ENCODE results near the gene UTRN. TPM values are rescaled to one million over a fixed set of nuclear protein-coding genes. Genes with fewer than 3 reads are reported as not detected.

UTRN gene
- total and polyA plus RNA-seq, 10 of the 15 experiments (the other 5 are each of a cell fraction or from before 2014, with no cell fraction given), result 1.6 to 52.6 (median 25.5) TPM

DNA sequence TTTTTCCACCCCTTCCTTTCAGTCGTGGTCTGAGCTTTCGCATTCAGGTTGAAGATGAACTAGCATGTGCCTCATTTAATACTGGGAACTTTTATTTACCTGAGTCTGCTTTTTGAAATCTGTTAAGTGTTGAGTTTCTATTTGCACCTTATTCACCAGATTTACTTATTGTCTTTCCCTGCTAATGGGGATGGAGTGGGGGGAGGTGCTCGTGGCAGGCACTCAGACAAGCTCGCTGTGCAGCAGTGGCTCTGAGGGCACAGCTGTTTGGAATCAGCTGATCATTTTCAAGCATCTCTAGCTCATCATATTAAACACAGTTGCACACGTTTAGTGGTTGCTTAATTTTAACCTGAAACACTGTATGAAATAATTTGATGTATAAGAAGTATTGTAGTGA, 35.6 kb downstream of the UTRN start (continued):
- TF ChIP-seq ZNF274 (IDR thresholded peaks at IDR 0.05; ENCODE audit: insufficient read depth, insufficient read length) (no peak), CBX5 (IDR thresholded peaks at IDR 0.05; ENCODE audit: low read depth) (no peak), SMAD5 (IDR thresholded peaks at IDR 0.05; ENCODE audit: low read depth) (no peak), TCF7 (IDR thresholded peaks at IDR 0.05; ENCODE audit: borderline replicate concordance) (no peak), MEF2A (IDR thresholded peaks at IDR 0.05; ENCODE audit: insufficient read depth, low read depth, low read length) (no peak)

DNA sequence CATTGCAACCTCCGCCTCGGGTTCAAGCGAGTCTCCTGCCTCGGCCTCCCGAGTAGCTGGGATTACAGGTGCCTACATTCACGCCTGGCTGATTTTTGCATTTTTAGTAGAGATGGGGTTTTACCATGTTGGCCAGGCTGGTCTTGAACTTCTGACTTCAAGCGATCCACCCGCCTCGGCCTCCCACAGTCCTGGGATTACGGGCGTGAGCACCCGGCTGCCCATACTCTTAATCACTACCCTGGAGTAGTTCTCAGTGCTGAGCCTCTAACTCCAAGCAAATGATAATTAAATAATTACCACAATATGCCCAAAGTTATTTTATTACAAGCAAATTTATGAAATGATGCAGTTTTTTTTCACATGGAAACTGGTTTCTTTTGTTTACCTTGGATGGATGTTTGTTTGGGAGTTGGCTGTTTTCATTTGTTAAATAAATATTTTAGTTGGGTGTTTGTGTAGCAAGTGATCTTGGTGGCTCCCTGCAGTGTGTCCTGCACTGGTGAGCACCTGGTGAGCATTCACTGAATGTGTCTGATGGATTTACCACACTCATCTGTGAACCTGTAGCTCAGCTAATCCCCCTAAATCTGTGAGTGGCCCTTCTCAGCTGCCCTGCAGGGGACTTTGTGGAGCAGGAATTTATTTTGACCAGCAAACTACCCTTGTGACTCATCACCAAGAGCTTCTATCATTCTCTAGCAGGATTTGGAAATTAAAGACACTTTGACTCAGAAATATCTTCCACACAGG, 36.9 kb downstream of the UTRN start:
- no peak overlapping the region for H3K4me3 ChIP-seq
- ChIA-PET SMC1A (ENCODE audit: uncharacterized antibody, unreplicated experiment) (no interaction called here), RAD21 (ENCODE audit: unreplicated experiment) (no interaction called here), POLR2A (no interaction called here), CTCF (no interaction called here)
- no peak overlapping the region for H2AFZ ChIP-seq (ENCODE audit: control insufficient read depth, low read depth, low read length)
- TF ChIP-seq HDAC6 (IDR thresholded peaks at IDR 0.05; ENCODE audit: unreplicated experiment) (no peak), SMC3 (IDR thresholded peaks at IDR 0.05; ENCODE audit: borderline replicate concordance, low read length) (no peak), CHD1 (IDR thresholded peaks at IDR 0.05; ENCODE audit: low read depth, low read length) (no peak), PML (IDR thresholded peaks at IDR 0.05; ENCODE audit: low read length) (no peak), ZNF207 (IDR thresholded peaks at IDR 0.05; ENCODE audit: borderline replicate concordance) (no peak)
- no TSS peak for BruUV-seq (replicated peaks)
- DNase-seq (ENCODE audit: low read depth, low spot score), result no peak
- no peak overlapping the region for H3K9ac ChIP-seq (ENCODE audit: control insufficient read depth, insufficient read depth, low read length)
- in situ Hi-C loops (cut with MboI), result no loop called here
- no peak for FAIRE-seq
- no peaks in the 10 kb centered on the region for H4K20me1 ChIP-seq (ENCODE audit: control insufficient read depth, insufficient read depth)
- ATAC-seq, result no peak
- no peaks in the 10 kb centered on the region for H3K36me3 ChIP-seq (ENCODE audit: control insufficient read depth in 2 of 2, insufficient read depth in 2 of 2, low read length in 1 of 2)
- 65% methylated on average over 12 of the region's 12 CpGs for WGBS (ENCODE audit: insufficient coverage, insufficient replicate concordance, low lambda C conversion rate, missing lambda C conversion rate)
- H3K4me2 ChIP-seq (ENCODE audit: control insufficient read depth, insufficient read depth), result no peak overlapping the region
- H3K27ac ChIP-seq (ENCODE audit: control insufficient read depth, insufficient read depth), result no peak overlapping the region
- no peaks in the 10 kb centered on the region for H3K9me3 ChIP-seq (replicated peaks; ENCODE audit: control insufficient read depth, insufficient read depth, low read length)
- H3K4me1 ChIP-seq (ENCODE audit: control insufficient read depth, insufficient read depth, low read length), result no peaks in the 10 kb centered on the region
- H3K79me2 ChIP-seq (ENCODE audit: control insufficient read depth, insufficient read depth, low read length), result no peaks in the 10 kb centered on the region
- intact Hi-C loops (cut with micrococcal nuclease; ENCODE audit: unreplicated experiment), result no loop called here
- H3K27me3 ChIP-seq (replicated peaks in 1 of 2; ENCODE audit: control insufficient read depth in 2 of 2, insufficient read depth in 2 of 2, low read length in 1 of 2), result no peaks in the 10 kb centered on the region; a peak in 1 of 4 replicates

All from GM12878 (cell line).